ENCODE data around the gene TMED7.
"Not testable (repeated sequence)": the region's sequence is repeated elsewhere in the genome, so short reads cannot be mapped to it uniquely, and the experiment has no call there.

The TMED7 gene

DNA sequence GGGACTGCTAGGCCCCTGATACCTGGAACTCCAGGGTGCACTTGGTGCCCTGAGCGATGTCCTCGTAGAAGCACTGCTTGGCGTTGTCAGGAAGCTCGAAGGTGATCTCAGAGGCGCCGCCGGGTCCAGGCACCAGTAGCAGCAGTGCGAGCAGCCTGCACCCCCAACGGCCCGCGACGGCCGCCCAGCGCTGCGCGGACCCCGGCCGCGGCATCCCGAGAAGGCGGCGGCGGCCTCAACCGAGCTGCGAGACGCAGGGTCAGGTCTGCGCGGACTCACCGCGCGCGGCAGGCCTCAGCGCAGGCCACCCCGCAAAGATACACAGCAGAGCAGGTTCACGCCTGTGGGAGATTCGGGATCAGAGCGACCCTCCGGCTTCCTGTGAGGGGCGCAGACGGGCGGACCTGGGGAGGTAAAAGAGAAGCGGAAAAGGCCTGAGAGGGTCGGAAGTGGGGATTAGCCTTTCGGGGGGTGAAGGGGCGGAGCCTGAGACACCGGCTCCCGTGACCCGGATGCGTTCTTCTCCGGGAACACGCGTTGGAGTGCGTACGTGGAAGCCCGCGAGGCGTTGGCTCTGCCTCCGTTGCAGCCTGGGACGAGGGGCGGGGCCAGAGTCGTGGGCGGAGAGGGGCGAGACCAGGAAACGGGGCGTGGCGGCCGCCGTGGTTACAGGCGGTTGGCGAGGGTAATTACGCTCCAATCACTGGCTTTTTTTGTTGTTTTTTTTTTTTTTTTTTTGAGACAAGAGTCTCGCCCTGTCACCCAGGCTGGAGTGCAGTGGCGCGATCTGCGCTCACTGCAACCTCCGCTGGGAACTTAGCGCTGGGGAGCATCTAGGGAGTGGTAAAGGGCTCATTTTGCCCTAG is at the start of gene TMED7:
Gene TMED7 (minus strand): TSS at position 458 of the 866 bp plus-strand sequence. CDS start 244 bp downstream, at position 214.
- DNase-seq (ENCODE audit: low read depth in 2 of 2) = peak; percentile 100

DNA sequence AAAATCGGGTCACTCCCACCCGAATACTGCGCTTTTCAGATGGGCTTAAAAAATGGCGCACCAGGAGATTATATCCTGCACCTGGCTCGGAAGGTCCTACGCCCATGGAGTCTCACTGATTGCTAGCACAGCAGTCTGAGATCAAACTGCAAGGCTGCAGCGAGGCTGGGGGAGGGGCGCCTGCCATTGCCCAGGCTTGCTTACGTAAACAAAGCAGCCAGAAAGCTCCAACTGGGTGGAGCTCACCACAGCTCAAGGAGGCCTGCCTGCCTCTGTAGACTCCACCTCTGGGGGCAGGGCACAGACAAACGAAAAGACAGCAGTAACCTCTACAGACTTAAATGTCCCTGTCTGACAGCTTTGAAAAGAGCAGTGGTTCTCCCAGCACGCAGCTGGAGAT is 48.9 kb upstream of the TMED7 start:
- not testable (repeated sequence) for DNase-seq (ENCODE audit: low read depth in 2 of 2)

DNA sequence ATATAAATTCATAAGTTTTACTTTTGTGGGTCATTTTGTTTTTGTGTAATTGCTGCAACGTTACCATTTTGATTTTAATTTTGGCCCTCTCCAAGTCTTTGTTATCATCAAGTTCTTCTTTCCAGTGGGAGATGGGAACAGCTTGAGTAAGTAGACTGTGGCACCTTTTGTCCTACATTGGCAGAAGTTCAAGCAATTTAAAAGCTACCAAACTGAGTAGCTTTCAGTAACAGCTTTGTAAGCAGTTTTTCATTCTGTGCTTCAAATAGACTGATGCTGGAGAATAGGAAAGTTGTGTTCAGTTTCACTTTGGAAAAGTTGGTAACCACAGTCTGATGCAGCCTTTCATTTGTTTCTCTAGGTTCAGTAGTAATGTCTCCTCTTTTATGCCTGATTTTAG is 47.8 kb upstream of the TMED7 start:
- DNase-seq (ENCODE audit: low read depth in 2 of 2) = no peak

DNA sequence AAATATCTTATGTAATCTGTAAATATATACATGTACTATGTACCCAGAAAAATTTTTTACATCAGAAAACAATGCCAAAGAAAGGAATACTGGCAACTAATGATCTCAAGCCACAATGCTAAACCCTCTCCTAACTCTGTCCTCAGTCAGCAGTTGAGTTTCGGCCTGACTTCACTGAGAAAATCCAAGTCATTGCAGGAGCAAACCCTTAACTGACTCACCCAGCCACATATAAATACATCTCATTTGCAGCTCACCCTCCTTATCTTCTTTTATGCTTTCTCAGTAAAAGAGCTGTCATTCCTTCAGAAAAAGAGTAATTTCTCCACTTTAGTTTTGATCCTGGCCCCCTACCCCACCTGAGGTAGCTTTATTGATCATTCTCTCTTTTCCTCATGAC is 46.1 kb upstream of the TMED7 start:
- DNase-seq (ENCODE audit: low read depth in 2 of 2) = no peak

DNA sequence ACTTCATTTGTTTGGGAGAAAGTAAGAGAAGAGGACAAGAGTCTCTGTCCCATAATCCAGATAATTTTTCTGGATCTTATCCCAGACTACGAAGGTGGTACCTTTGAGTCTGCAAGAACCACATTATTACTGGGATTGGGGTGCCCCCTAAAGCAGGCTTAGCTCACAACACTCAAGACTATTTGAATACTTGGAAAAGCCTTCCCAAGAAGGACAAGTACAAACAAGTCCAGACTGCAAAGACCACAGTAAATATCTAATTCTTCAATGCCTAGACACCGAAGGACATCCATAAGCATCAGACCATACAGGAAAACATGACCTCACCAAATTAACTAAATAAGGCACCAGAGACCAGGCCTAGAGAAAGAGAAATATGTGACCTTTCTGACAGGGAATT is 40.2 kb upstream of the TMED7 start:
- no peak for DNase-seq (ENCODE audit: low read depth in 2 of 2)

DNA sequence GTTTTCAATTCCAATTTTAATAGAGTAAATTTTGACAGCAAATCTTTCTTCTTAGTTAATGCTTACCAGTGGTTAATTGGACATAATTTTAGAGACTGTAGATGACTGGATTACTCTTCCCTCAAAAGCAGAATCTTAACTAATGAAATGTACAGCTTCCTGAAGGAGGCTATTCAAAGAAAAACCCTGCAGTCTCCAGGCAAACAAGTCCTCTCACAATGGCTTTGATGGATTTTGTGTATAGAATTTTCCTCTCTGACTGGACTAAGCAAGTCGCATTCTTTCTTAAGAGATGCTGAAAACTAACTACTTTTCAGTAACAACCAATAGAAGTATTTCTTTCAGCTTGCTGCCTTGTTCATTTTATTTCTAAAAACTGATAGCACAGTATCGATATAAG is 35.7 kb upstream of the TMED7 start:
- no peak for DNase-seq (ENCODE audit: low read depth in 2 of 2)

DNA sequence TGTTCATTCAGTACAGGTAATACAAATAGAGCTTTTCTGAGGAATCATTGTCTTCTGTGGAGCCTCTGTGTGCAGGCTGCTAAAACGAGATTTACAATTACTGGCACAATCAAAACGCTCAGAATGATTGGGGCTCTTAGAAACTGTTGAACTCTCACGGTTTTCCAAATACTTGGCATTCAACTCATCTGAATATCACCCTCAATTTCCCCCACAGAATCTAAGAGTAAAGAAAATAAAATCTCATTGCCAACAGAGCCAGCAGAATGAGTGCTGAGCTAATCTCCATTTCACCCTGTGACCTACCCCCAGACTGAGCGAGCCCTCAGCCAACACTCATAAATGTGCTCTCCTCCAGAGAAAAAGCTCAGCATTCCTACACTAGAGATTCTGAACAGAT is 35.3 kb upstream of the TMED7 start:
- DNase-seq (ENCODE audit: low read depth in 2 of 2) = no peak

DNA sequence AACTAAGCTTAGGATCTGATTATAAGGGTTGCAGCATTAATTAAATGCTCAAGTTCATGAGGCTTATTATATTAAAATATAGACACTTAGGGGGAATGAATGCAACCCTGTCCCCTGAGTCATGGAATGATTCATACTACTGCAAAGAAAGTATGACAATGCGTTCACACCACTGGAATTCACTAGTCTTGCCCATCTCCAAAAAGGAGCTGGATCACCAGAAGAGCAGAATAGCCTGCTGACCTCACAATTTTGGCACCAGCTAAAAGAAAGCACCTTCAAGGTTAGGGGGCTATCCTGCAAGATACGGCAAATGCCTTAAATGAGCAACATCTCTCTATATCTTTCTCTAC is 32.0 kb upstream of the TMED7 start:
- DNase-seq (ENCODE audit: low read depth in 2 of 2) = no peak

DNA sequence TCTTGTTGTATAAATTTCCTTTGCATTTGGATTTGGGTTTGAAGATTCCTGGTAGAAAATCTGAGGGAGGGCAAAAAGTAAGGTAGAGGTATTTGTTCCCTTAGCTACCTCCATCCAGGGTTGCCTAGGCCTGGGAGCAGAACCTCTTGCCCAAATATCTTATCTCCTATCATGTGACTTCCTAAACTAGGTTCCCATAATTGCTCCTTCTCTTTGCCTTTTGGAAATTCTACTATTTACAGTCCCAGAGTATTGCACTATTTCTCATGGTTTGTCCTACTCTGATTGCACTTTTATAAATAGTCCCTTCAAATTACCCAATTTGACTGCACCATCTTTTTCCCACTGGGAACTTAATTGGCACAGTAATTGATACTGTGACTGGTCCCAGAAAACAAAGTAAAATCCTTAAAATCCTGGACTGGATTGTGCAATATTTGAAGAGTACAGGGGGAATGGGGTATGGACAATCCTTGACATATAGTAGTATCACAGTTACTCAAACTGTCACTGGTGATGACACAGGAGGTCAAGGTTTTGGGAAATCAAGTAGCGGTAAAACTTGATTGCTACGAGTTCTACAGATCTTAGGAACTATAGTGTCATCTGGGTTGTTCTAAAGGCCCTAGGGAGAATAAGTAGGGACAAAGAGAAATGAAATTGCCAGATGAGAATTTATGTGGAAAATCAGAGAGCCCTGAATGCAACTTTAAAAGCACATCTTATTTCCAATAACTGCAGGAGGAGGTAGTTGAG is 31.5 kb upstream of the TMED7 start:
- no peak for DNase-seq (ENCODE audit: low read depth in 2 of 2)

DNA sequence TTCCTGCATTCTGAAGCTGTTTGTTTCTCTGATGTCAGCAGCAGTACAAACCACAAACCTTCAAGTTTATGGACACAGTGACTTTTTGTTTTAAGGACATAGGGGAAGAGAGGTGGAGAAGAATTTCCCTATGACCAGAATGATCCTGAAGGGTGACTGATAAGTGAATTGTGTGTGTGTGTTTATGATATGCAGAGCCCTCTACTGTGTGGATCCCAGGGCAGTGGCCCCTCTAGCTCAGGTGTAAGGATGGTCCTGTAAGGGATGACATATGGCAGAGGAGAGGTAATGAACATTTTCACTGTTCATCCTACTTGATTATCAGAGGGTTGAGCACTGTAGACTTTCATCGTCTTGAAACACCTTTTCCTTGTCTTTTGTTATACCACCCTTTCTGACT is 30.6 kb upstream of the TMED7 start:
- no peak for DNase-seq (ENCODE audit: low read depth in 2 of 2)

DNA sequence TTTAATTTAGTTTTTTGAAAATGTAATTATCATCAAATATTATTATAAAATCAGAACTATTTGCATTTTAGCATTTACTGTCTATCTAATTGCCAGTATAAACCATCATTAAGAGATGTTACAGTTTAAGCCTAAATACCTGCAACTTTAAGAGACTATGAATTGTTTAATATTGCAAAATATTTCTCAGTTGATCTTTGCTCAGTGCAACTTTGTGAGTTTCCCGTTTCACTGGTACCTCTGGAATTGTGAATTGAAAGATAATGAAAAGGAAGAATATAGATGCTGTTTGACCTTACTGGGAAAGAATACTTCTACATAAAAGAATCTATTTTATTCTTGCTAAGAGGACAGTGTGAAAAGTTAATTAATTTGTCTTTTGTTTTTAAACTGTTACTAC is 30.2 kb upstream of the TMED7 start:
- DNase-seq (ENCODE audit: low read depth in 2 of 2) = no peak

DNA sequence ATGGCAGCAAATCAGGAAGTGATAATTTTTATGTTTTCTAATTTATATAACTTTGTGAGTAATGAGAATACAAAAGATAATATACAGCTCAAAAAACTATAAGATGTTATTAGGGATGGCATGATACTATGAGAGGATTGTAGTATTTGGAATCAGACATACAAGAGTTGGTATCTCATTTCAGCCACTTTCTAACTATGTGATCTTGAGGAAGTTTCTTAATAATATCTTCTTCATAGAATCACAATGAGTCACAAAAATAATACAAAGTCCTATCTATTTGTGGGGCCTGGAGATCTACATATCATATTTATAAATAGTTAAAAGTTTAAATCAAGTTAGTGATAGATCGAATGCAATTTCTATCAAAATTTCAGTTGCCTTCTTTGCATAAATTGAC is 23.7 kb upstream of the TMED7 start:
- no peak for DNase-seq (ENCODE audit: low read depth in 2 of 2)

DNA sequence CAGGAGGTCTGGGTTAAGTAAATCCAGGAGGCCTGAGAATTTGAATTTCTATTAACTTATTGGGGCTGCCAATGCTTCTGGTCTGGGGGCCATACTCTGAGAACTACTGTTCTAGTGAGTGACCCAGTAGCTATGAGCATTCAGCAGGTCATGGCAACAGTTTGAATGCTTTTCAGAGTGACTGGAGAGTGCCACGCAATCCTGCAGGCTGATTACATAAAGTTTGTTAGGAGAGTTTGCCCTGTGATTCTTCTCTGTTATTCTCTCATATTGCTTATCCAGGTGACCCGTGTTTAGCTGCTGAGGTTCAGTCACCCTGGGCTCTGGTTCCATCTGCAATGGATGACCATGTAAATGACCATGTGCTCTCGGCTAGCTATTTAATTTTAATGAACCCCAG is 22.2 kb upstream of the TMED7 start:
- DNase-seq (ENCODE audit: low read depth in 2 of 2) = no peak

DNA sequence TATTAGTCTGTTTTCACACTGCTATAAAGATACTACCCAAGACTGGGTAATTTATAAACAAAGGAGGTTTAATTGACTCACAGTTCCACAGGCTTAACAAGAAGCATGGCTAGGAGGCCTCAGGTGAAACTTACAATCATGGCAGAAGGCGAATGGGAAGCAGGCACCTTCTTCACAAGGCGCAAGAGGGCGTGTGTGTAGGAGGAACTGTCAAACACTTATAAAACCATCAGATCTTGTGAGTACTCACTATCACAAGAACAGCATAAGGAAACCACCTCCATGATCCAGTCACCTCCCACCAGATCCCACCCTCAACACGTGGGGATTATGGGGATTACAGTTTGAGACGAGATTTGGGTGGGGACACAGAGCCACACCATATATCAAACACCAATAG is 19.6 kb upstream of the TMED7 start:
- not testable (repeated sequence) for DNase-seq (ENCODE audit: low read depth in 2 of 2)

DNA sequence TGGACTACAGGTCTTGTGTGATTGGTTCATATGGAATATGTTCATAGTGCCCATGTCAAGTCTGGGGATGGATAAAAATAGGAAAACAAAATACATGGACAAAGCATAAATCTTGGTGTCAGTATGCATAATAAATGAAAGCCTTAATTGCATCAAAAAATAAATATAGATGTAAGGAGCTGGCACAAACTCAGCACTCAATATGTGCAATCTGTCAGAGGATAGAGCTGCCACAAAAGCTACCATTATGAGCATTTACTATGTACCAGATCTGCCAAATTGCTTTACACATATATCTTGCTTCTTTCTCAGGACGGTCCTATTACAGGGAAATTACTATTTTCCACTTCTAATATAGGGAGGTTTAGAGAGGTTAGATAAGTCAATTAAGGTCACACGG is 18.2 kb upstream of the TMED7 start:
- no peak for DNase-seq (ENCODE audit: low read depth in 2 of 2)

DNA sequence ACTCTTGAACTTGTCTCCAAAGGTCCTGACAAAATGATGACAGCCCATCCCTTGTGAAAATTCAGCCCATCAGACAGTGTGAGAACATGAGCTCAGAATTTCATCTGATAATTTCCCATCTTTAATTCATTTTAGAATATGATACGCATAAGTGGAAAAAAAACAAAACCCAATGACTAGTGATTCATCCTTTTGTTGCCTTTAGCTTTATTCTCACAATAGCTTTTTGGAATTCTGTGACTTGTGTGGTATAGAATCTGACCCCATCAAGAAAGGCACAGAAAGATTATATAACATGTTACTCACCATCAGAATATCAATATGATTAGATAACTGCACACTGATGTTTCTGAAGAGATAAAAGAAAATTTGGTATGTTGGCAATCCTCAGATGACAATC is 16.1 kb upstream of the TMED7 start:
- no peak for DNase-seq (ENCODE audit: low read depth in 2 of 2)

DNA sequence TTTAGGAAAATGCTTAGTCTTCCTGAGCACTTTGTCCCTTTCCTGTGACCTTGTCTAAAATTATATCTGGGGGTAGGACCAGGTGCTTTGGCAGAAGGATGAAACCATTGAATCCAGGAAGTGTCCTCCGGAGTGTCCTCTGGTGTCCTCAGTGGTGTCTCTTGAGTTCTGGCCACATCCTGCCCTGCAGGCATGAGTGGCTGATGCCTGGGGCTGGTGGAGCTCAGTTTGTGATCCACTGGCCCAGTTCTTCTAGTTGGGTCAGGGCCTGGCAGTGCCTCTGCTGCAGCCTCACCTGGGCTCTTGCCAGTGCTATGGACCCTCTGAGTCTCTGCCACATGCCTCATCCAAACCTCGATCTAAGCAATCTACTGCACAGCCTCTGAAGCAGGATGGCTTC is 14.4 kb upstream of the TMED7 start:
- no peak for DNase-seq (ENCODE audit: low read depth in 2 of 2)

DNA sequence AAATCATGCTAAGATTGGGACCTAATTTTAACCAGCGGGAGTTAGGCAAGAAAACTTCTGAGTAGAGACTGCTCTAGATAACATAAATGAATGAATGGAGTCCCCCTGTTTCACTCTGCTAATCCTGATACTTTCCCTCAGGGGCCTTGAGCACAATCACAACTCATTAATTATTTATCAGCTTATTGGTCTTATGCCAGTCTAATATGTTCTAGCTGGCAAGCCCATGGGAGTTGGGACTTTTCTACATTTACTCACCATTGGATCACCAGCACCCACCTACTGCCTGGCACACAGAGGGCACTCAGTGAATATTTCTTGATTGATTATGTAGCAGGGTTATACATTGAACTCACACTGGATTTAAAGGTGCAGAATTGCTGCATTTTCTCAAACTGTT is 13.5 kb upstream of the TMED7 start:
- no peak for DNase-seq (ENCODE audit: low read depth in 2 of 2)

DNA sequence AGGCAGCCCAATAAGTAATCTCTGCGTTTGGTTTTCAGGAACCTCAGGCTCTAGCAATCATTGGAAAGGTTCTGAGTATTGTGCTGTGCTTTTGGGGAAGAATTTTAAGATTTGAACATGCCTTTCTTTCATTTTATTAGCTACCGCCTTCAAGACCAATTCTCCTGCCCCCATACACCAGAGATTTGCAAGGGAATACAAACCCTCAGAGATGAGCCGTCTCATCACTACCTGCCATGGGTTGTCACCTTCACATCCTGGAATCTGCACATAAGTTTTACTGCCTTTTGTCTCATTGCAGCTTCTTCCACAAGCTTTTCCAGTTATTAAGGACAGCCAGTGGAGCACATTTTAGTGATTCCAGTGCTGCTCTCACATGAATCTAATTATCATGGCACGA is 11.7 kb upstream of the TMED7 start:
- no peak for DNase-seq (ENCODE audit: low read depth in 2 of 2)

DNA sequence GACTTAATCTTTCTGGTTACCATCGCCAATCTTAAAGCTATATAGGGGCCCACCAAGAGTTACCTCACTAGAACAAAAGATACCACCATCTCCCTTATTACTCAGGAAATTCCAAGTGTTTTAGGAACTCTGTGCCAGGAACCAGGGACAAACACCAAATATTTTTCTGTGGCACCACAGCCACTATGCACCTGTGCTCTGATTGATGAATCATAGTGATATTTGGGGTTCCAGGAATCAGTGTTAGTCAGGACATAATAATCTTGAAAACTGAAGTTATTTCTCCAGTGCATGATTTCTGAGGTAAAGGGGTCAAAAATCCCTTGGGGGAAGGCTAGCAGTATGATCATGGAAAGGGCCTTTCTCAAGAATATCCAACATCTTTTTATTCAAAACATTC is 10.2 kb upstream of the TMED7 start:
- no peak for DNase-seq (ENCODE audit: low read depth in 2 of 2)

DNA sequence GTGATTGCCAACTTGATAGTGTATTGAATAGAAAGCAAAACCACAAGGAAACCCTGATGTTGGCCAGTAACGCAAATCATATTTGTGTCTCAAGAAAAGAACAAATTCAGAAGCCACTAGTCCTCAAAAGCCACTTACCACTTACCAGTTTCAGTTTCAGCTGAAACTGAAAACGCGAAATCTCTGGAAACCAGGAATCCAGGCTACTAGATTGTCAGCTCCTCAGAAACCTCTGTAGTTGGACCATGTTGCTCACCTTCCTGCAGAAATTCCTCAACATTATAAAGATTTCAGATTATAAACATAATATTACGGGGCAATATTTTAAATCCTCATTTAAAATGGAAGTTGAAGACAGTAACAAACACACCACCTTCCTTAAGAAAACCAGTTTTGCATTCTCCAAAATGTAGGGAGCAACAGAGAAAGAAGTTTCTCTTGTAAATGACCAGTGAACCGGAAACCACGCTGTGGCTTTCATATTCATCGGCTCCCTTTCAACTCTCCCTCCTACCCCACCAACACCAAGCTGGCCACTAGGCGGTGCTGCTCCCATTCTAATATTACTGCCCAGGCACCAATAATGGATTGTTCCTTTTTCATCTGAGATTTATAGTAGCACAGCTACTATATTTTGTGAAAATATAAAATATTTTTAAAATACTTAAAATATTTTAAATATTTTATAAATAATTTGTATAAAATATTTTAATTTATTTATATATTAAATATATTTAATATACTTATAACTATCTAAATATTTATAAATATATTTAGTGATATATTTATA is 8.7 kb upstream of the TMED7 start:
- DNase-seq (ENCODE audit: low read depth in 2 of 2) = peak; percentile 79 to 81

DNA sequence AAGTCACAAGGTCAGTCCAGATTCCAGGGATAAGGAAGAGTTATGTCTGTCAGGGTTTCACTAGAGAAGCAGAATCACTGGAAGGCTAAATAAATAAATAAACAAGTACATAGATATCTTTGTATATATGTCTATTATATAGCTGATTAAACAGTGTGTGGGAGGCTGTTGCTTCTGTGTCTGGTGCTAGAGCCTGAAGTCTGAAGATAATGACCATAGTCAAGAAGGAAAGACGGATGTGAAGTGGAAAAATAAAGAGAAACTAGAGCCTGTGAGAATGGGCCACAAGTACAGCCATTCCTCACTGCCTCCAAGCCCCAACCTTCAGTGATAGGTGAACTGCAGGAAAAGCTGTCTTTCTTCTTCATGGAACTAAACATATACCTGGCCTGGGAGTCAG is 4.1 kb upstream of the TMED7 start:
- no peak for DNase-seq (ENCODE audit: low read depth in 2 of 2)

Data from stimulated activated CD8-positive, alpha-beta memory T cell treated with anti-CD3 and anti-CD28 coated beads, Interleukin-2, amount 100 ng/mL, for 48 hours (primary cell).